ENCODE measurements around the gene GSTM2. TPM values are rescaled to one million over a fixed set of nuclear protein-coding genes. Genes with fewer than 3 reads are reported as not detected.

Gene GSTM2
- total RNA-seq, 1 donor = 16.8 TPM

- peak; percentile 75 for DNase-seq (ENCODE audit: low read depth)
- H3K4me3 ChIP-seq (ENCODE audit: low read depth, low read length) = peak overlapping the region; percentile 42
- peak; percentile 56 for TF ChIP-seq CTCF (IDR thresholded peaks at IDR 0.05; ENCODE audit: insufficient read depth, low read depth, low read length)
These were observed 18.4 kb upstream of the GSTM2 start for GRCh38 chr1:109649491-109649914.

GRCh38 chr1:109650609-109651008 is 17.2 kb upstream of the GSTM2 start:
- no peak for TF ChIP-seq CTCF (IDR thresholded peaks at IDR 0.05; ENCODE audit: insufficient read depth, low read depth, low read length)
- no peak for DNase-seq (ENCODE audit: low read depth)
- H3K4me3 ChIP-seq (ENCODE audit: low read depth, low read length) = no peak overlapping the region

- TF ChIP-seq CTCF (IDR thresholded peaks at IDR 0.05; ENCODE audit: insufficient read depth, low read depth, low read length) = no peak
- H3K4me3 ChIP-seq (ENCODE audit: low read depth, low read length) = no peak overlapping the region
- no peak for DNase-seq (ENCODE audit: low read depth)
These were observed 15.5 kb upstream of the GSTM2 start for GRCh38 chr1:109652402-109652801.

DNA sequence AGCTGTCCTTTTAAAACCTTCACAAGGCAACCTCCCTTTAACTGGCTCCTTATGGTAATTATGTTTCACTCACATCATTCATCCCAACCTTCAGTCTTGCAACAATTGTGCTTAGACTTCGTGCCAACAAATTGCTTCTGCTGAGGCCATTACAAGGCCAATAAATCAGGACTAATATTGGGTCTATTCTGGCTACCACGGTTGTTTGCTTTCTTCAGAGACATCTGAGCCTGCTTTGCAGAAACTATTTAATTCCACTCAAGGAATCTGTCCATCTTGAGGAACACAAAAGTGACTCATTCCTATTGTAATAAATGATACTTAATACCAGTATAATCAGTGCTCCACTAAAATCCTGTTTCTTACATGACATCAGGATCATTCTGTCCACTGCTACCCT is 14.6 kb upstream of the GSTM2 start:
- no peak for TF ChIP-seq CTCF (IDR thresholded peaks at IDR 0.05; ENCODE audit: insufficient read depth, low read depth, low read length)
- no peak overlapping the region for H3K4me3 ChIP-seq (ENCODE audit: low read depth, low read length)
- DNase-seq (ENCODE audit: low read depth) = no peak

- no peak for TF ChIP-seq CTCF (IDR thresholded peaks at IDR 0.05; ENCODE audit: insufficient read depth, low read depth, low read length)
- DNase-seq (ENCODE audit: low read depth) = no peak
These were observed 13.3 kb upstream of the GSTM2 start for GRCh38 chr1:109654519-109654918.

DNA sequence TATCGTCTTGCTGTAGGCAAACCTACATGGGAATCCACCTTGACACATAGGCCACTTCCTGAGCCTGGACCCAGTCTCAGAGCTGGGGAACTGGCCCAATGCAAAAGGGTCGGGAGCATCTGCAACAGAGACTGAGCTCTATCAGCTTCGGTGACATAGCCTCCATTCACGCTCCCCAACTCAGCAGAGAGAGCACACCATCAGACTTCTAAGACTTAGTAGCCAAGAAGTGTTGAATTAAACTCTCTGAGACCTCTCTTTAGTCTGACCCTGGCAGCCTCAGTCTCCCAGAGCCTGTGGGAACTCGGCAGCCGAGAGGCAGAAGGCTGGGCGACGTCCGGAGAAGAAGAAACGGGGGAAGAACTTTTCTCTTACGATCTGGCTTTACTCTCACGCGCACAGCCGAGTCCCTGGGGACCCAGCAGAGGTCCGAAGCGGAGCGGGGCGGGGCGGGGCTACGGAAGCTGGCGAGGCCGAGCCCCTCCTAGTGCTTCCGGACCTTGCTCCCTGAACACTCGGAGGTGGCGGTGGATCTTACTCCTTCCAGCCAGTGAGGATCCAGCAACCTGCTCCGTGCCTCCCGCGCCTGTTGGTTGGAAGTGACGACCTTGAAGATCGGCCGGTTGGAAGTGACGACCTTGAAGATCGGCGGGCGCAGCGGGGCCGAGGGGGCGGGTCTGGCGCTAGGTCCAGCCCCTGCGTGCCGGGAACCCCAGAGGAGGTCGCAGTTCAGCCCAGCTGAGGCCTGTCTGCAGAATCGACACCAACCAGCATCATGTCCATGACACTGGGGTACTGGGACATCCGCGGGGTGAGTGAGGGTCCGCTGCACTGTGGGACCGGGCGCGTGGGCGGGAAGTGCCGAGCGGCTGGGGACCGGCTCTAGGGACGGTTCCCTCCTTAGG is 12.0 kb upstream of the GSTM2 start, which contains the start of gene GSTM4:
TSS of gene GSTM4 (plus strand) at position 485 of the 905 bp plus-strand sequence. CDS start at position 776, 291 bp downstream.
- peak; percentile 86 for DNase-seq (ENCODE audit: low read depth)
- peak within 1 kb of the TSS; percentile 78 for H3K4me3 ChIP-seq (ENCODE audit: low read depth, low read length)
- TF ChIP-seq CTCF (IDR thresholded peaks at IDR 0.05; ENCODE audit: insufficient read depth, low read depth, low read length) = no peak

More at GRCh38 chr1:109654519-109654918, 13.3 kb upstream of the GSTM2 start:
- H3K4me3 ChIP-seq (ENCODE audit: low read depth, low read length) = no peak overlapping the region

All from fibroblast of villous mesenchyme (primary cell).